PC-9 (cell line): ENCODE measurements around the gene EVPLL.
"Not testable (repeated sequence)": the region's sequence is repeated elsewhere in the genome, so short reads cannot be mapped to it uniquely, and the experiment has no call there.

Source experiments
- CTCF ChIP-seq: fragments of 200-600 bp; sonication (generic); conservative IDR thresholded peaks from 2 replicates; pipeline ENCODE4 v1.6.1; 2017; ENCODE audit warnings: mixed run types, antibody characterized with exemption, mild to moderate bottlenecking, moderate library complexity
- EZH2 ChIP-seq: fragments of 200-600 bp; sonication (generic); IDR thresholded peaks from 2 replicates; pipeline ENCODE4 v1.8.0; 2017; ENCODE audit warnings: antibody characterized with exemption, low read depth

GRCh38 chr17:18401872-18402590 lies 24.5 kb downstream of the EVPLL start:
- TF ChIP-seq EZH2, CTCF: not testable (repeated sequence)
